Ishikawa (cell line): ENCODE data around the gene BHLHA15.

ENCODE experiments used
- CEBPB ChIP-seq: IDR thresholded peaks from 2 replicates; pipeline ENCODE4 v1.6.1; 2012
- CREB1 ChIP-seq: IDR thresholded peaks from 2 replicates; pipeline ENCODE4 v1.6.1; 2012; ENCODE audit warnings: low read depth
- EGR1 ChIP-seq: IDR thresholded peaks from 2 replicates; pipeline ENCODE4 v1.6.1; 2012
- EP300 ChIP-seq: IDR thresholded peaks from 2 replicates; pipeline ENCODE4 v1.6.1; 2012; ENCODE audit warnings: borderline replicate concordance
- FOXM1 ChIP-seq: IDR thresholded peaks from 2 replicates; pipeline ENCODE4 v1.6.1; 2012; ENCODE audit warnings: low read depth, borderline replicate concordance
- MAX ChIP-seq: IDR thresholded peaks from 2 replicates; pipeline ENCODE4 v1.6.1; 2012
- NFIC ChIP-seq: IDR thresholded peaks from 2 replicates; pipeline ENCODE4 v1.6.1; 2012
- RAD21 ChIP-seq: IDR thresholded peaks from 2 replicates; pipeline ENCODE4 v1.6.1; 2012; ENCODE audit warnings: low read depth
- REST ChIP-seq: IDR thresholded peaks from 2 replicates; pipeline ENCODE4 v1.6.1; 2012; ENCODE audit warnings: low read depth, mild to moderate bottlenecking
- TAF1 ChIP-seq: IDR thresholded peaks from 2 replicates; pipeline ENCODE4 v1.6.1; 2012; ENCODE audit warnings: low read depth, mild to moderate bottlenecking
- YY1 ChIP-seq: IDR thresholded peaks from 2 replicates; pipeline ENCODE4 v1.6.1; 2012; ENCODE audit warnings: low read depth
- ZBTB7A ChIP-seq: IDR thresholded peaks from 2 replicates; pipeline ENCODE4 v1.6.1; 2012; ENCODE audit warnings: low read depth

GRCh38 chr7:98238076-98238475, 26.8 kb downstream of the BHLHA15 start:
- TF ChIP-seq MAX (no peak), RAD21 (no peak), YY1 (no peak), NFIC (no peak), CREB1 (no peak), TAF1 (no peak), REST (no peak), EP300 (no peak), EGR1 (no peak), FOXM1 (no peak), ZBTB7A (no peak), CEBPB (no peak)
